Measurements from ENCODE around the gene PCDHA5.

DNA sequence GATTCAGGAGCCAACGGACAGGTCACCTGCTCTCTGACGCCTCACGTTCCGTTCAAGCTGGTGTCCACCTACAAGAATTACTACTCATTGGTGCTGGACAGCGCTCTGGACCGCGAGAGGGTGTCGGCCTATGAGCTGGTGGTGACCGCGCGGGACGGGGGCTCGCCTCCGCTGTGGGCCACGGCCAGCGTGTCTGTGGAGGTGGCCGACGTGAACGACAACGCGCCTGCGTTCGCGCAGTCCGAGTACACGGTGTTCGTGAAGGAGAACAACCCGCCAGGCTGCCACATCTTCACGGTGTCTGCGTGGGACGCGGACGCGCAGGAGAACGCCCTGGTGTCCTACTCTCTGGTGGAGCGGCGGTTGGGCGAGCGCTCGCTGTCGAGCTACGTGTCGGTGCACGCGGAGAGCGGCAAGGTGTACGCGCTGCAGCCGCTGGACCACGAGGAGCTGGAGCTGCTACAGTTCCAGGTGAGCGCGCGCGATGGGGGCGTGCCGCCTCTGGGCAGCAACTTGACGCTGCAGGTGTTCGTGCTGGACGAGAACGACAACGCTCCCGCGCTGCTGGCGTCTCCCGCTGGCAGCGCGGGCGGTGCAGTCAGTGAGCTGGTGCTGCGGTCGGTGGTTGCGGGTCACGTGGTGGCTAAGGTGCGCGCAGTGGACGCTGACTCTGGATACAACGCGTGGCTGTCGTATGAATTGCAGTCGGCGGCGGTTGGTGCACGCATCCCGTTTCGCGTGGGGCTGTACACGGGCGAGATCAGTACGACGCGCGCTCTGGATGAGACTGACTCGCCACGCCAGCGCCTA lies 36.0 kb downstream of the PCDHA5 start:
- TF ChIP-seq, protein P1, sequence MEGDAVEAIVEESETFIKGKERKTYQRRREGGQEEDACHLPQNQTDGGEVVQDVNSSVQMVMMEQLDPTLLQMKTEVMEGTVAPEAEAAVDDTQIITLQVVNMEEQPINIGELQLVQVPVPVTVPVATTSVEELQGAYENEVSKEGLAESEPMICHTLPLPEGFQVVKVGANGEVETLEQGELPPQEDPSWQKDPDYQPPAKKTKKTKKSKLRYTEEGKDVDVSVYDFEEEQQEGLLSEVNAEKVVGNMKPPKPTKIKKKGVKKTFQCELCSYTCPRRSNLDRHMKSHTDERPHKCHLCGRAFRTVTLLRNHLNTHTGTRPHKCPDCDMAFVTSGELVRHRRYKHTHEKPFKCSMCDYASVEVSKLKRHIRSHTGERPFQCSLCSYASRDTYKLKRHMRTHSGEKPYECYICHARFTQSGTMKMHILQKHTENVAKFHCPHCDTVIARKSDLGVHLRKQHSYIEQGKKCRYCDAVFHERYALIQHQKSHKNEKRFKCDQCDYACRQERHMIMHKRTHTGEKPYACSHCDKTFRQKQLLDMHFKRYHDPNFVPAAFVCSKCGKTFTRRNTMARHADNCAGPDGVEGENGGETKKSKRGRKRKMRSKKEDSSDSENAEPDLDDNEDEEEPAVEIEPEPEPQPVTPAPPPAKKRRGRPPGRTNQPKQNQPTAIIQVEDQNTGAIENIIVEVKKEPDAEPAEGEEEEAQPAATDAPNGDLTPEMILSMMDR (conservative IDR thresholded peaks at IDR 0.05 in 1 of 2, IDR thresholded peaks at IDR 0.05 in 1 of 2; ENCODE audit: extremely low read depth in 1 of 2, insufficient read depth in 1 of 2, low read depth in 1 of 2, low read length in 2 of 2): no peak
- no peak for TF ChIP-seq EZH2 (IDR thresholded peaks at IDR 0.05; ENCODE audit: borderline replicate concordance, low read length)
